Effector CD4-positive, alpha-beta T cell (primary cell): ENCODE data around the gene CDH4.

ENCODE experiments used
- DNase-seq: peaks from one replicate; pipeline ENCODE4 v3.0.0-alpha.2; 2020

CDH4 gene

GRCh38 chr20:61778495-61778863 lies 526.4 kb downstream of the CDH4 start:
- DNase-seq = no peak

- no peak for DNase-seq
These were observed 527.3 kb downstream of the CDH4 start for GRCh38 chr20:61779176-61779965.

DNA sequence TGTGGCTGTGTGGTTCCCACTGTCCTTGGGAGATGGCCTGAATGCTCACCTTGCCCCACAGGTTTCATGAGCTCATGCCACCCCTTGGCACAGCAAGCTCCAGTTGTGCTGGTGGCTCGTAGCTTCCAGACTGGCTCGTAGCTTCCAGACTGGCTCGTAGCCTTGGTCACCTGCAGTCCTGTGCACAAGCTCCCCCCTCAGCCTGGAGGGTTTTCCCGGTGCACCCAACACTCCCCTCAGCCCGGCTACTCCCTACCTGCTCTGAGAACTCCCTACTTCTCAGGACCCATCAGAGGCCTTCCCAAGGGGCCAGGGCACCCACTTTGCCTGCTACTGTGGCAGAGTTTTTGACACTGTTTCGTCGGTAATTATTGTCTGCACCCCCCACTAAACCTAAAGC lies 528.0 kb downstream of the CDH4 start:
- DNase-seq = no peak

- no peak for DNase-seq
These were observed 532.9 kb downstream of the CDH4 start for GRCh38 chr20:61784801-61785566.

GRCh38 chr20:61785567-61785816 lies 533.4 kb downstream of the CDH4 start:
- no peak for DNase-seq

DNA sequence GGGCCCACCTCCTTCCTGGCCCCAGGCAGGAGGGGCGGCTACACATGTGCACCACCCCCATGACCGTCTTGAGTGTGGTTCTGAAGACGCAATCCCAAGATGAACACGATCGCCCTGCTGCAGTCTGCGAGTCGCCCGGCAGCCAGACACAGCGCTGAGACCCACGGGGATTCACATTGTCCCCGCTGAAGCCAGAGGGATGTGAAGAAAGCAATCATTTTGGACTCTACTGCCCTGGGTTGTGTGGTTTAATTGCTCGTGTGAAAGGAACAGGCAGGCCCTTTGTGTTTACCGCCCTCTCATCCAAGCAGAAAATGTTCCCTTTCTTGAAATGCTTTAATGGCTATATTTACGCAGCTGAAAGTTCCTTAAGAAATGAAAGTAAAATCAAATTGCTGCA lies 534.2 kb downstream of the CDH4 start:
- no peak for DNase-seq

DNA sequence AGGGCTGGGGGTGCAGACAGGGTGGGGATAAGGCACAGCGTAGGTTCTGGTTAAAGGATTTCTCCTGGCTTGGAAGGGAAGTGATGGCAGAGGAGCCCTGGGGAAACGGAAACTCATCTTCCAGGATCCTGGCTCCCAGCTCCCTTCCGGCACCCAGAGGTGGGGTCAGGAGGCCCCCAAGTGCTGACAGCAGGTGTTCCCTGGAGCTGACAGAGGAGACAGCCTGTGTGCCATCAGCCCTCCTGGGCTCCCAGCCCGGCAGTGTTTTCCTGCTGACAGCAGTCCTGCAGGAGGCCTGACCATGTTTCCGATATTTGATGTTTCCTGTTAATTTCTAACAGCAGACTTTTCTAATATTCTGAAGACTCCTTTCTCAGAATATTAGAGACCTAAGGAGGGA lies 536.3 kb downstream of the CDH4 start:
- DNase-seq = no peak

DNA sequence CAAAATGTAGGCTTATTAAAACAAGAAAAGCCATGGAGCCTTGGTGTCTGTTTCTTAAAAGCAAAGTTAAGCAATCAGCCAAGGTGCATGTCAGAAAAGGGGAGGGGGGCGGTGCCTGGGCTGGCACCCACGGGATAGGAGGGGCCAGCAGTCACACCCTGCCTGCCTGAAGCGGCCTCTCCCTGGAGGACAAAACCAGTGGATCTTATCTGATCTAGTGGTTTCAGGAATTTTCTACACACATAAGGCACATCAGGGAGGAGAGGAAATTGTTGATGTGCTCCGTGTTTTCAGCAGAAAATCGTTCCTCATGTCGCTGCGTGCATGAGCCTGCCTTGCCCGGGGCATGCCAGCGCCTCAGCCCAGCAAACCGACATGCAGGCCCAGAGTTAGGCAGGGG lies 537.3 kb downstream of the CDH4 start:
- DNase-seq = no peak

DNA sequence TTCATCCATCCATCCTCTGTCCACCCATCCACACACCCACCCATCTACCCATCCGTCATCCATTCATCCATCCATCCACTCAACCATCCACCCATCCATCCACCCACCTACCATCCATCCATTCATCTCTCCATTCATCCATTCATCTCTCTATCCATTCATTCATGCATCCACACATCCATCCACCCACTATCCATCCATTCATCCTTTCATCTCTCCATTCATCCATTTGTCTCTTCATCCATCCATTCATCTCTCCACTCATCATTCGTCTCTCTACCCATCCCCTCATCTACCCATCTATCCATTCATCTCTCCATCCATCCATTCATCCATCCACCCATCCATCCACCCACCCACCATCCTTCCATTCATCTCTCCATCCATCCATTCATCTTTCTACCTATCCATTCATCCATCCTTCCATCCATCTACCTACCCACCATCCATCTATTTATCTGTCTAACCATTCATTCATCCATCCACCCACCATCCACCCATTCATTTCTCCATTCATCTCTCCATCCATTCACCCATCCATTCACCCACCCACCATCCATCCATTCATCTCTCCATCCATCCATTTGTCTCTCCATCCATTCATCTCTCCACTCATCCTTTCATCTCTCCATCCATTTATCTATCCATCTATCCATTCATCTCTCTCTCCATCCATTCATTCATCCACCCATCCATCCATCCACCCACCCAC lies 538.2 kb downstream of the CDH4 start:
- DNase-seq = no peak

DNA sequence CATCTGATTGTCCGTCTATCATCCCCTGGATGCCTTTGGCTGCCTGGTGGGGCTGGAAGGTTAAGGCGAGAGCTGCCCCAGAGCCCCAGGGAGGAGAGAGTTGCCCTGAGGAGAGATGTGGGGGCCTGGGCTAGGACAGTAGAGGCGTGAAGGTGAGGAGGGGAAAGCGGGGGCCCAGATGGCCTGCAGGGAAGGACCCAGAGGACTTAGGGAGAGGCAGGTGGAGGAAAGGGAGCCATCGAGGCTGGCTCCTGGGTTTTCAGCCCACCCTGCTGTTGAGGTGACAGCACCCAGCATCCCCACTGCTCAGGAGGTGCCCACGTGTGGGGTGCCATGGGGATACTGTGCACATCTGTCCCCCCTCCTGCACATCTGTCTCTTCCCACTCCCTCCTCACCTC lies 539.9 kb downstream of the CDH4 start:
- DNase-seq = no peak

- DNase-seq = no peak
These were observed 543.9 kb downstream of the CDH4 start for GRCh38 chr20:61795669-61796630.

GRCh38 chr20:61796738-61797137 lies 544.7 kb downstream of the CDH4 start:
- DNase-seq = no peak

GRCh38 chr20:61797200-61797599 lies 545.1 kb downstream of the CDH4 start:
- DNase-seq = no peak

- DNase-seq = no peak
These were observed 545.9 kb downstream of the CDH4 start for GRCh38 chr20:61797971-61798411.

- no peak for DNase-seq
These were observed 546.6 kb downstream of the CDH4 start for GRCh38 chr20:61798632-61799031.

DNA sequence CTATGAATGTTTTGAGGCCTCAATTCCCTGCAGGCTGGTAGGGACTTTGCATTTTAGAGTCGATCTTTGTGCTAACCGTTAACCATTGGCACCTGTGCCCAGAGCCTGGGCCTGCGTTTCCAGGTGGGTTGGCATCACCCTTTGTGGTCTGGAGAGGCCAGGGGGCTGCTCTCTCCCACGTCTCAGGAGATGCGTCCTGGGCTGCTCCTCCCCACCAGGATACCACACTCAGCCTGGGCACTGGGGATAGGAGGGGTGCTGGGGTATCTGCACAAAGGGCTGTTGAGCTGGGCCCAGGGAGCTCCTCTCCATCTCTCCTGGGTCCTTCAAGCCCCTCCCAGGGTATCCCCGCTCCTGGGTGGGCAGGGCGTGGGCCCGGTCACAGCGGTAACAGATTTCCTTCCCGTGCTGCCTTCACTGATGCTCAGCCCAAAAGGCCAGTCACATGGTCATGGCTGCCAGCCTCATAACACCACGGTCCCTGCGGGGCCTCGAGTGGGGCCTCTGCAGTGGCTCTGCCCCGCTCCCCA lies 547.4 kb downstream of the CDH4 start:
- no peak for DNase-seq

DNA sequence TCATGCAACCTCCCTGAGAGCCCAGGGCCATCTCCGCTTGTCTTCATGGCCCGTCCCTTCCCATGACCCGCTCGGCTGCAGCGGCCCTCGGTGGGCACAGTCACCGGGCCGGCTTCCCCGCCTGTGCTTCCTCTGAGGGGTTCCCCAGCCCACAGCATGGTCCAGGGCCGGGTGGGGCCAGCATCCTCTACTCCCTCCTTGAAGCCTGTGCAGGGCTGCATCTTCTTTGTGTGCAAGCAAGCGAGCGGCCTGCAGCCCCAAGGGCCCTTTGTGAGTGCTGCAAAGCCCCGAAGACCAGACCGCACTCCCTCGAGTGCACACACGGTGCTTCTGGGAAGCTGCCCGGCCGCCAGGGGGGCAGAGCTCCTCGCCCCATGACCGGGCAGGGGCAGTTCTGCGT lies 547.9 kb downstream of the CDH4 start:
- DNase-seq = no peak

DNA sequence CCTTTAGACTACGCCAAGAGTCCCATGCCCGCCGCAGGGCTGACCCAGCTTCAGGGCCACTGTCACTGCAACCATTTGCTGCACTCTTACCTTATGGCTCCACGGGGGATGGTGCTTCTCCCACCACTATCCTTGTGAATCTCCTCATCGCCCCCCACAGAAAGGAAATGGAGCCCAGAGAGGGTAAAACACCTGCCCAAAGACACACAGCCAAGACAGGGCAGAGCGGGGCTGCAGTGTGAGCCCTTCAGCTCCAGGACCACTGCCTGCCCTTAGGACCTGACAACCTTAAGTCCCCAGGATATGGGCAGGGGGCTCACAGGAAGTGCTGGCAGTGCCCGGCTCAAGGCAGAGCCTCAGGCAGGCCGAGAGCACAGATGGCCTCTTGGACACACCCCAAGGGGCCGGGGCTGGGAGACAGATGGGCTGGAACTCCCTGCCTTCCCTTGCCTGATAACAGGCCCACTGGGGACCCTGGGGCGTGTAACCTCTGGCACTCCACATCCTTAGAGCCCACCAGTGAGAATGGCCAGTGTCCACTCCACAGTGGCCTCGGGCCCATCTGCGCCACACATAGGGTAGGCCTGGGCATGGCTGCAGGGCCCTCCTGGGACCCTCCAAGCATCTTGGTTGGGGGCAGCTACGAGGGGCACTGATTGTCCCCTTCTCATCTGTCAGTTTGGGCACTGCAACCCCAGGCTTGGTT lies 548.5 kb downstream of the CDH4 start:
- DNase-seq = no peak

- no peak for DNase-seq
These were observed 549.0 kb downstream of the CDH4 start for GRCh38 chr20:61801065-61801360.

GRCh38 chr20:61801428-61801827 lies 549.4 kb downstream of the CDH4 start:
- DNase-seq = no peak

DNA sequence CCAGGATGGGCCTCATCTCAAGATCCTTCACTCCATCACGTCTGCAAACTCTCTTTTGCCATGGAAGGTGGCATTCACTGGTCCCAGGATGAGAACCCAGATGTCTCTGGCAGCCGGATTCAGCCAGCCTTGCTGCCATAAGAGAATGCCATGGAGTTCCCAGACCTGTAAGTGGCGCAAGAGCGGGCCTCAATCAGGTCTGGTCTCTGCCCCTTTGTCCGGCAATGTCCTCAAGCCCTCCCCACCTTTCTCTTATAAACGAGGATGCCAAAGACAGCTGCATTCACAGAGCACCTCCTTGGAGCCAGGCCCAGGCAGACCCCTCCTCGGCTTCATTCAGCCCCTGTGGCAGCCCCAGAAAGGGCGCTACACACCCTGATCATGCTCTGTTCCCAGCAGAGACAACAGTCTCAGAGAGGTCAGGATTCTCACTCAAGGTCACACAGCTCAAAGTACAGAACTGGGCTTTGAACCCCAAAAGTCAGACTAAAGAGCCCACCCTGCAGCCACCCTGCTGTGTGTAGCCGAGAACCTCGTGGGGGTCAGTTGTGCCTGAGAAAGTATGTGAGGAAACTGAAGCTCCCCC lies 549.9 kb downstream of the CDH4 start:
- DNase-seq = no peak
